Activated T-helper 17 cell treated with anti-CD3 and anti-CD28 coated beads, Interleukin-2, amount 50 U/mL, for 72 hours (primary cell): Measurements from ENCODE around the gene VPS54. TPM values are rescaled to one million over a fixed set of nuclear protein-coding genes. Genes with fewer than 3 reads are reported as not detected.
"Not testable (repeated sequence)": the region's sequence is repeated elsewhere in the genome, so short reads cannot be mapped to it uniquely, and the experiment has no call there.

Experiments used
- ATAC-seq: fragments of 150-1000 bp; cut with Tn5 transposase; replicated peaks from 2 replicates; pipeline ENCODE4 v1.10.0; 2021; ENCODE audit warnings: mild to moderate bottlenecking, moderate library complexity
- H3K27ac Mint-ChIP-seq: one replicate; pipeline ENCODE4 v1.8.0; 2022; ENCODE audit warnings: mixed read lengths
- H3K27me3 Mint-ChIP-seq: one replicate; pipeline ENCODE4 v1.8.0; 2022; ENCODE audit warnings: mixed read lengths
- H3K36me3 Mint-ChIP-seq: one replicate; pipeline ENCODE4 v1.8.0; 2022; ENCODE audit warnings: low read depth, mild to moderate bottlenecking, mixed read lengths
- H3K4me1 Mint-ChIP-seq: one replicate; pipeline ENCODE4 v1.8.0; 2022; ENCODE audit warnings: mixed read lengths
- H3K4me3 Mint-ChIP-seq: one replicate; pipeline ENCODE4 v1.8.0; 2022; ENCODE audit warnings: mild to moderate bottlenecking, mixed read lengths
- H3K9me3 Mint-ChIP-seq: one replicate; pipeline ENCODE4 v1.8.0; 2022; ENCODE audit warnings: mixed read lengths
- total RNA-seq, 2 donors: library from RNA; stranded (reverse); gene quantifications; one replicate each; pipeline ENCODE4 v1.2.3, GENCODE V29; 2022

VPS54 gene
- total RNA-seq, 2 donors from 2014 or later = 7.9 to 13.7 TPM

GRCh38 chr2:63992061-63992685, 27.1 kb downstream of the VPS54 start:
- H3K4me1 Mint-ChIP-seq = peaks cover 23% of the 10 kb centered on the region
- H3K36me3 Mint-ChIP-seq = no peaks in the 10 kb centered on the region
- H3K9me3 Mint-ChIP-seq = peaks cover 8% of the 10 kb centered on the region
- H3K27ac Mint-ChIP-seq = no peak overlapping the region
- ATAC-seq = no peak
- H3K27me3 Mint-ChIP-seq = no peaks in the 10 kb centered on the region
- no peak overlapping the region for H3K4me3 Mint-ChIP-seq

GRCh38 chr2:63991173-63991999, 27.8 kb downstream of the VPS54 start:
- H3K4me1 Mint-ChIP-seq = peaks cover 25% of the 10 kb centered on the region
- H3K4me3 Mint-ChIP-seq = not testable (repeated sequence)

GRCh38 chr2:63990072-63990471, 29.2 kb downstream of the VPS54 start:
- ATAC-seq = no peak
- Mint-ChIP-seq H3K4me3 (no peak overlapping the region), H3K9me3 (peaks cover 8% of the 10 kb centered on the region), H3K36me3 (no peaks in the 10 kb centered on the region), H3K27ac (no peak overlapping the region), H3K27me3 (no peaks in the 10 kb centered on the region), H3K4me1 (peaks cover 34% of the 10 kb centered on the region)

More at GRCh38 chr2:63991173-63991999, 27.8 kb downstream of the VPS54 start:
- not testable (repeated sequence) for ATAC-seq, H3K27me3 Mint-ChIP-seq, H3K36me3 Mint-ChIP-seq, H3K27ac Mint-ChIP-seq, H3K9me3 Mint-ChIP-seq

GRCh38 chr2:63988842-63989436, 30.3 kb downstream of the VPS54 start:
- not testable (repeated sequence) for H3K27ac Mint-ChIP-seq, H3K4me3 Mint-ChIP-seq, H3K9me3 Mint-ChIP-seq, ATAC-seq, H3K36me3 Mint-ChIP-seq, H3K27me3 Mint-ChIP-seq
- H3K4me1 Mint-ChIP-seq = peaks cover 32% of the 10 kb centered on the region

GRCh38 chr2:63984606-63985359, 34.4 kb downstream of the VPS54 start:
- ATAC-seq = no peak
- H3K27ac Mint-ChIP-seq = peak overlapping the region; percentile 50
- H3K36me3 Mint-ChIP-seq = peaks cover 23% of the 10 kb centered on the region
- no peaks in the 10 kb centered on the region for H3K27me3 Mint-ChIP-seq
- no peak overlapping the region for H3K4me3 Mint-ChIP-seq
- peaks cover 22% of the 10 kb centered on the region for H3K4me1 Mint-ChIP-seq
- H3K9me3 Mint-ChIP-seq = no peaks in the 10 kb centered on the region

GRCh38 chr2:63983986-63984605, 35.1 kb downstream of the VPS54 start:
- Mint-ChIP-seq H3K4me3 (no peak overlapping the region), H3K27ac (no peak overlapping the region), H3K27me3 (no peaks in the 10 kb centered on the region), H3K36me3 (peaks cover 30% of the 10 kb centered on the region), H3K9me3 (no peaks in the 10 kb centered on the region), H3K4me1 (peaks cover 22% of the 10 kb centered on the region)
- peak; percentile 38 for ATAC-seq

- no peak for ATAC-seq
- Mint-ChIP-seq H3K9me3 (no peaks in the 10 kb centered on the region), H3K36me3 (peaks cover 36% of the 10 kb centered on the region), H3K4me3 (no peak overlapping the region), H3K4me1 (peaks cover 24% of the 10 kb centered on the region), H3K27me3 (no peaks in the 10 kb centered on the region), H3K27ac (no peak overlapping the region)
These were observed 36.9 kb downstream of the VPS54 start for GRCh38 chr2:63982335-63982734.

- Mint-ChIP-seq H3K4me3 (no peak overlapping the region), H3K9me3 (no peaks in the 10 kb centered on the region), H3K4me1 (peaks cover 24% of the 10 kb centered on the region), H3K27me3 (no peaks in the 10 kb centered on the region), H3K27ac (no peak overlapping the region), H3K36me3 (peaks cover 36% of the 10 kb centered on the region)
- no peak for ATAC-seq
These were observed 37.5 kb downstream of the VPS54 start for GRCh38 chr2:63981702-63982103.

- H3K36me3 Mint-ChIP-seq = peaks cover 40% of the 10 kb centered on the region
- ATAC-seq = no peak
- peaks cover 17% of the 10 kb centered on the region for H3K4me1 Mint-ChIP-seq
- H3K27ac Mint-ChIP-seq = no peak overlapping the region
- no peaks in the 10 kb centered on the region for H3K9me3 Mint-ChIP-seq
- H3K4me3 Mint-ChIP-seq = no peak overlapping the region
- no peaks in the 10 kb centered on the region for H3K27me3 Mint-ChIP-seq
These were observed 38.4 kb downstream of the VPS54 start for GRCh38 chr2:63980794-63981193.

- peak overlapping the region; percentile 7 for H3K27ac Mint-ChIP-seq
- ATAC-seq = peak; percentile 85
- H3K4me3 Mint-ChIP-seq = peak overlapping the region; percentile 36
- H3K9me3 Mint-ChIP-seq = no peaks in the 10 kb centered on the region
- H3K27me3 Mint-ChIP-seq = no peaks in the 10 kb centered on the region
- H3K4me1 Mint-ChIP-seq = peaks cover 5% of the 10 kb centered on the region
- H3K36me3 Mint-ChIP-seq = peaks cover 57% of the 10 kb centered on the region
These were observed 41.3 kb downstream of the VPS54 start for GRCh38 chr2:63977904-63978303.

- no peaks in the 10 kb centered on the region for H3K9me3 Mint-ChIP-seq
- H3K4me3 Mint-ChIP-seq = no peak overlapping the region
- H3K36me3 Mint-ChIP-seq = peaks cover 40% of the 10 kb centered on the region
- peaks cover 5% of the 10 kb centered on the region for H3K4me1 Mint-ChIP-seq
- no peaks in the 10 kb centered on the region for H3K27me3 Mint-ChIP-seq
- ATAC-seq = no peak
- H3K27ac Mint-ChIP-seq = no peak overlapping the region
These were observed 43.1 kb downstream of the VPS54 start for GRCh38 chr2:63976125-63976510.

GRCh38 chr2:63975437-63976124, 43.6 kb downstream of the VPS54 start:
- peak; percentile 77 for ATAC-seq
- peaks cover 40% of the 10 kb centered on the region for H3K36me3 Mint-ChIP-seq

GRCh38 chr2:63975036-63975435, 44.2 kb downstream of the VPS54 start:
- H3K4me3 Mint-ChIP-seq, H3K27me3 Mint-ChIP-seq, ATAC-seq, H3K4me1 Mint-ChIP-seq, H3K9me3 Mint-ChIP-seq: not testable (repeated sequence)
- peak overlapping the region; percentile 26 for H3K27ac Mint-ChIP-seq
- peaks cover 35% of the 10 kb centered on the region for H3K36me3 Mint-ChIP-seq

More at GRCh38 chr2:63975437-63976124, 43.6 kb downstream of the VPS54 start:
- Mint-ChIP-seq H3K27ac (peak overlapping the region; percentile 26), H3K27me3 (no peaks in the 10 kb centered on the region), H3K9me3 (no peaks in the 10 kb centered on the region), H3K4me3 (no peak overlapping the region), H3K4me1 (peaks cover 5% of the 10 kb centered on the region)
